H9 (cell line): ENCODE results near the gene AP2A1. TPM values are rescaled to one million over a fixed set of nuclear protein-coding genes. Genes with fewer than 3 reads are reported as not detected.

Source experiments
- DNase-seq: peaks from one replicate; pipeline ENCODE4 v3.0.0-alpha.2; 2017
- H2AFZ ChIP-seq: one replicate; pipeline ENCODE4 v1.6.1; 2013; ENCODE audit warnings: mild to moderate bottlenecking, low read length, control low read depth, moderate library complexity
- H2AK5ac ChIP-seq: 2 replicates; pipeline ENCODE4 v1.6.1; 2013; ENCODE audit warnings: low read length, control low read depth, mixed read lengths; ENCODE audit not compliant: insufficient read length
- H2BK120ac ChIP-seq: one replicate; pipeline ENCODE4 v1.6.1; 2013; ENCODE audit warnings: low read depth, mild to moderate bottlenecking, low read length, control low read depth, inconsistent platforms; ENCODE audit not compliant: poor library complexity, severe bottlenecking
- H2BK12ac ChIP-seq: 2 replicates; pipeline ENCODE4 v1.6.1; 2013; ENCODE audit warnings: low read length, control low read depth, mixed read lengths, low read depth; ENCODE audit not compliant: insufficient read length
- H2BK15ac ChIP-seq: 2 replicates; pipeline ENCODE4 v1.6.1; 2013; ENCODE audit warnings: low read depth, low read length, control low read depth
- H2BK20ac ChIP-seq: one replicate; pipeline ENCODE4 v1.6.1; 2013; ENCODE audit warnings: low read depth, mild to moderate bottlenecking, low read length, control low read depth, inconsistent platforms; ENCODE audit not compliant: poor library complexity, severe bottlenecking
- H2BK5ac ChIP-seq: 2 replicates; pipeline ENCODE4 v1.6.1; 2013; ENCODE audit warnings: low read length, control low read depth, mixed read lengths; ENCODE audit not compliant: insufficient read length
- H3K14ac ChIP-seq: 2 replicates; pipeline ENCODE4 v1.6.1; 2013; ENCODE audit warnings: low read length, control low read depth; ENCODE audit not compliant: insufficient read depth
- H3K18ac ChIP-seq: 2 replicates; pipeline ENCODE4 v1.6.1; 2013; ENCODE audit warnings: low read depth, mild to moderate bottlenecking, mixed read lengths, low read length, control low read depth; ENCODE audit not compliant: insufficient read length
- H3K23ac ChIP-seq: 2 replicates; pipeline ENCODE4 v1.6.1; 2013; ENCODE audit warnings: low read length, control low read depth, mixed read lengths, low read depth; ENCODE audit not compliant: insufficient read length
- H3K23me2 ChIP-seq: 2 replicates; pipeline ENCODE4 v1.6.1; 2013; ENCODE audit warnings: low read depth, mild to moderate bottlenecking, mixed read lengths, low read length, control low read depth; ENCODE audit not compliant: insufficient read length, poor library complexity, severe bottlenecking
- H3K27ac ChIP-seq: 2 replicates; pipeline ENCODE4 v1.5.1; 2013; ENCODE audit warnings: low read length, control low read depth, mixed read lengths, low read depth; ENCODE audit not compliant: insufficient read length
- H3K27me3 ChIP-seq: 2 replicates; pipeline ENCODE4 v1.6.1; 2013; ENCODE audit warnings: low read length, control low read depth, inconsistent platforms; ENCODE audit not compliant: insufficient read depth
- H3K4ac ChIP-seq: 2 replicates; pipeline ENCODE4 v1.6.1; 2013; ENCODE audit warnings: low read depth, mild to moderate bottlenecking, control low read depth, inconsistent platforms, low read length, moderate library complexity
- H3K4me1 ChIP-seq: 2 replicates; pipeline ENCODE4 v1.6.1; 2013; ENCODE audit warnings: low read length, control low read depth, inconsistent platforms; ENCODE audit not compliant: insufficient read depth
- H3K4me2 ChIP-seq: 2 replicates; pipeline ENCODE4 v1.6.1; 2013; ENCODE audit warnings: low read length, control low read depth, mixed read lengths; ENCODE audit not compliant: insufficient read length, insufficient read depth
- H3K56ac ChIP-seq: 2 replicates; pipeline ENCODE4 v1.6.1; 2013; ENCODE audit warnings: low read depth, mild to moderate bottlenecking, mixed read lengths, low read length, control low read depth; ENCODE audit not compliant: insufficient read length
- H3K79me1 ChIP-seq: 2 replicates; pipeline ENCODE4 v1.6.1; 2013; ENCODE audit warnings: low read depth, mild to moderate bottlenecking, moderate library complexity, low read length, control low read depth, inconsistent platforms; ENCODE audit not compliant: insufficient read depth, poor library complexity, severe bottlenecking
- H3K79me2 ChIP-seq: 2 replicates; pipeline ENCODE4 v1.6.1; 2013; ENCODE audit warnings: low read length, control low read depth, inconsistent platforms; ENCODE audit not compliant: insufficient read depth
- H3K9ac ChIP-seq: 2 replicates; pipeline ENCODE4 v1.6.1; 2013; ENCODE audit warnings: low read length, control low read depth, mixed read lengths; ENCODE audit not compliant: insufficient read length; ENCODE audit errors: extremely low read depth
- H3K9me3 ChIP-seq: one replicate; pipeline ENCODE4 v1.6.1; 2013; ENCODE audit warnings: low read depth, low read length, inconsistent platforms; ENCODE audit not compliant: control insufficient read depth
- H3T11ph ChIP-seq: one replicate; pipeline ENCODE4 v1.6.1; 2013; ENCODE audit warnings: mild to moderate bottlenecking, low read length, control low read depth, inconsistent platforms
- H4K20me1 ChIP-seq: one replicate; pipeline ENCODE4 v1.6.1; 2013; ENCODE audit not compliant: control insufficient read depth, insufficient read length, insufficient read depth
- H4K5ac ChIP-seq: 2 replicates; pipeline ENCODE4 v1.6.1; 2013; ENCODE audit warnings: low read depth, mild to moderate bottlenecking, mixed read lengths, low read length, control low read depth; ENCODE audit not compliant: insufficient read length
- H4K8ac ChIP-seq: replicated peaks from 2 replicates; pipeline ENCODE4 v1.6.1; 2013; ENCODE audit warnings: low read length, control low read depth, mixed read lengths, low read depth; ENCODE audit not compliant: insufficient read length
- H4K91ac ChIP-seq: 2 replicates; pipeline ENCODE4 v1.6.1; 2013; ENCODE audit warnings: low read depth, mild to moderate bottlenecking, moderate library complexity, mixed read lengths, low read length, control low read depth; ENCODE audit not compliant: insufficient read length
- H3K27ac Mint-ChIP-seq, 3 experiments: 2 replicates in 2 of 3; 3 replicates in 1 of 3; pipeline ENCODE4 v1.8.0; 2020 to 2021; ENCODE audit warnings: mixed read lengths in 3 of 3, mild to moderate bottlenecking in 1 of 3, moderate library complexity in 1 of 3
- H3K27me3 Mint-ChIP-seq: 2 replicates; pipeline ENCODE4 v1.8.0; 2021; ENCODE audit warnings: low read depth, mild to moderate bottlenecking, moderate library complexity, mixed read lengths
- H3K36me3 Mint-ChIP-seq, 3 experiments: 2 replicates in 2 of 3; 3 replicates in 1 of 3; pipeline ENCODE4 v1.8.0; 2020 to 2021; ENCODE audit warnings: low read depth in 3 of 3, mixed read lengths in 3 of 3; ENCODE audit not compliant: insufficient read depth in 1 of 3
- H3K4me1 Mint-ChIP-seq, 2 experiments: 2 replicates each; pipeline ENCODE4 v1.8.0; 2020; ENCODE audit warnings: mixed read lengths in 2 of 2
- H3K4me3 Mint-ChIP-seq, 2 experiments: 2 replicates in 1 of 2; 3 replicates in 1 of 2; pipeline ENCODE4 v1.8.0; 2020 to 2021; ENCODE audit warnings: mild to moderate bottlenecking in 2 of 2, mixed read lengths in 2 of 2, moderate library complexity in 1 of 2
- H3K9me3 Mint-ChIP-seq, 2 experiments: 2 replicates in 1 of 2; 3 replicates in 1 of 2; pipeline ENCODE4 v1.8.0; 2020; ENCODE audit warnings: mild to moderate bottlenecking in 2 of 2, mixed read lengths in 2 of 2, moderate library complexity in 1 of 2
- CTCF ChIP-seq: fragments of 200-600 bp; sonication (generic); conservative IDR thresholded peaks from 3 replicates; pipeline ENCODE4 v1.8.0; 2021; ENCODE audit warnings: antibody characterized with exemption, mild to moderate bottlenecking
- whole genome bisulfite sequencing: extraction: QIAGEN DNeasy Blood & Tissue Kit; methylation state at CpG from one replicate; pipeline ENCODE4 v1.1.7; 2013; ENCODE audit warnings: missing lambda C conversion rate, low lambda C conversion rate, mixed read lengths; ENCODE audit not compliant: insufficient read length; ENCODE audit errors: extremely low coverage; 5-methylcytosine and 5-hydroxymethylcytosine counted together
- total RNA-seq: library from RNA; stranded (reverse); gene quantifications from 2 replicates; pipeline ENCODE4 v1.2.1, GENCODE V29; 2021

AP2A1 gene
- total RNA-seq, 1 experiment from 2014 or later = 108 TPM

GRCh38 chr19:49746206-49746958 is 20.4 kb upstream of the AP2A1 start:
- TF ChIP-seq CTCF = peak; percentile 27; the same call in 2 of the 3 replicates
- Mint-ChIP-seq H3K27me3 (peaks cover 6% of the 10 kb centered on the region; the same call in 1 of the 2 replicates), H3K4me3 (peak overlapping the region in 1 of 2 experiments; percentile 46; a peak in 1 of 5 replicates), H3K27ac (no peak overlapping the region; a peak in 1 of 7 replicates), H3K4me1 (peaks cover 3 to 17% of the 10 kb centered on the region in 2 experiments), H3K36me3 (peaks cover 0 to 3% (median 0%) of the 10 kb centered on the region in 3 experiments; a peak in 3 of 7 replicates), H3K9me3 (peaks cover 8 to 18% of the 10 kb centered on the region in 2 experiments)
- Histone ChIP-seq H3K18ac (peak overlapping the region; percentile 46), H3K4me2 (no peak overlapping the region), H4K5ac (no peak overlapping the region), H3K56ac (no peak overlapping the region), H3K79me2 (no peaks in the 10 kb centered on the region), H2AK5ac (no peak overlapping the region), H3K4me1 (peaks cover 2% of the 10 kb centered on the region), H3K27me3 (no peaks in the 10 kb centered on the region), H2BK12ac (no peak overlapping the region), H3T11ph (no peak overlapping the region), H3K23me2 (no peaks in the 10 kb centered on the region), H2BK20ac (no peak overlapping the region), H3K27ac (no peak overlapping the region), H3K4ac (no peak overlapping the region), H4K8ac (no peak overlapping the region), H3K9me3 (no peaks in the 10 kb centered on the region), H2BK15ac (no peak overlapping the region), H2AFZ (no peak overlapping the region), H2BK120ac (no peak overlapping the region), H3K9ac (no peak overlapping the region), H4K91ac (no peak overlapping the region), H3K23ac (no peak overlapping the region), H2BK5ac (no peak overlapping the region), H4K20me1 (no peaks in the 10 kb centered on the region), H3K79me1 (no peaks in the 10 kb centered on the region), H3K14ac (no peak overlapping the region; the same call in 1 of the 2 replicates)
- DNase-seq = peak; percentile 98
- WGBS = no CpG with 5 or more reads among the region's 52 CpGs
